T follicular helper cell (primary cell): Measurements from ENCODE around the gene COLEC11.
"Not testable (repeated sequence)": the region's sequence is repeated elsewhere in the genome, so short reads cannot be mapped to it uniquely, and the experiment has no call there.

Source experiments
- DNase-seq: peaks from one replicate; pipeline ENCODE4 v3.0.0-alpha.2; 2020; ENCODE audit warnings: low read depth

The COLEC11 gene

DNA sequence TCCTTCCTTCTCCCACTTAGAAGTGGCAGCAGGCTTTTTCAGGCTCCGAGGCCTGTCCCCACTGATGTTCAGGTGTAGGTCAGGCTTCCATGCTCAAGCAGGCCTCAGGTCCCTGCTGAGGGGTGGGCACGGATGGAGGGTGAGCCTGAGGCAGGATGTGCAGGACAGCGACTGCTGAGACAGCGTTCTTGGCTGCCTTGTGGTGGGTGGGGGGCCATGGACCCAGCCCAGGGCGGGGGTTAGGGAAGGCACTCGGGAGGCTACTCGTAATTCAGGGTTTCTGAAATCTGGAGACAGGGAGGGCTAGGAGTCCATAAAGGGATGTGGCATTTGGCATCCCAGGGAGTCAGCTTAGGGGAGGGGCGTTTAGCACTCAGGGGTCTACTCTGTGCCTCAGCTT is 30.3 kb downstream of the COLEC11 start:
- no peak for DNase-seq

DNA sequence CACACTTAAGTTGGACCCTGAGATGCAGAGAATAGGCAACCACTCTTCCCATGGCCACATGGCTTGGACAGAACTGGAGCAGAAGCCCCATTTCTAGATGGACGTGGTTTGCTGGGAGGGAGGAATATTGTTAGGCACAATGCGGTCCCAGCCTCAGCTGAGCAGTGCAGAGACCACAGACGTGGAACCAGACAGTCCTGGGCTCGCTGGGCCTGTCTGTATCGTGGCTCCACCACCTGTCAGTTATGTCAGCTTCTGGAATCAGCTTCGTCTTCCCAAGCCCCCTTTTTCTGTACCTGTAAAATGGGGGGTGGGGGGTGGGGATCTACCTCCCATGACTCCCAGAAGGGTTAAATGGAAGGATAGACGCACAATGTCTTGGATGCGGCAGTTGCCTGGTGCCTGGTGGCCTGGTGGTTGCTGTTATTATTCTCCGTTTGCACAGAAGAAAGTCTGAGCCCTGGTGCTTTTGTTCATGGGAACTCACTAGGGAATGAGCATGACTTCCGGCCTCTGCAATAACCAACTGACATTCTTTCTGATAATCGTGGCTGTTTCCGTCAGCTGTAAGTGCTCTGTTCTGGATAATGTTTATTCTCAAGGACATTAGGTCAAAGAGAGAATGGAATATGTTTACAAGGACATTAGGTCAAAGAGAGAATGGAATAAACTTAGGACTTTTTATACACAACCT is 31.4 kb downstream of the COLEC11 start:
- DNase-seq, result no peak

DNA sequence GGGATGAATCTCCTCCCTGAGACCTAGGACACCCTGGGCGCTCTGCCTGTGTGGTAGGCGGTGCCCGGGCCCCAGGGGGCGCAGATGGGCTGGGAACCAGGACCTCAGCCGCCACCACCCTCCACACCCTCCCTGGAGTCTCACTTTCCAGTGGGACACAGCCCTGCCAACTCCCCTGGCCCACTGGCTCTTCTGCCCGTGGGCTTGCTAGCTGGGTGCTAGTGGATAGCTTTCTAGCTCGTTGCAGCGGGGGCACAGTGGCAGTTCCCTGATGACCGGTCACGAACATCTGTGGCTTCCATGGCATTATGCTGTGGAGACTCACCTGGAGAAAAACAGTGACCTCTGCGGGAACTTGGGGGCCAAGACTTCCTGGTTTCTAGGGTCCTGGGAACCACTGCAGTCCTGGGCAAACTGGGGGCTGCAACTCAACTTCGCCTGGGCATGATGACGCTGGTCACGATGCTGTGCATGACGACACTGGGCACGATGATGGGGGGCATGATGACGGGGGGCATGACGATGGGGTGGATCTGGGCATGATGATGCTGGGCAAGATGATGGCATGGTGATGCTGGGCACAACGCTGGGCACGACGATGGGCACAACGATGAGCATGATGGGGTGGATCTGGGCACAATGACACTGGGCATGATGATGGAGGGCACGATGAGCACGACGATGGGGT is 32.0 kb downstream of the COLEC11 start:
- DNase-seq, result no peak

DNA sequence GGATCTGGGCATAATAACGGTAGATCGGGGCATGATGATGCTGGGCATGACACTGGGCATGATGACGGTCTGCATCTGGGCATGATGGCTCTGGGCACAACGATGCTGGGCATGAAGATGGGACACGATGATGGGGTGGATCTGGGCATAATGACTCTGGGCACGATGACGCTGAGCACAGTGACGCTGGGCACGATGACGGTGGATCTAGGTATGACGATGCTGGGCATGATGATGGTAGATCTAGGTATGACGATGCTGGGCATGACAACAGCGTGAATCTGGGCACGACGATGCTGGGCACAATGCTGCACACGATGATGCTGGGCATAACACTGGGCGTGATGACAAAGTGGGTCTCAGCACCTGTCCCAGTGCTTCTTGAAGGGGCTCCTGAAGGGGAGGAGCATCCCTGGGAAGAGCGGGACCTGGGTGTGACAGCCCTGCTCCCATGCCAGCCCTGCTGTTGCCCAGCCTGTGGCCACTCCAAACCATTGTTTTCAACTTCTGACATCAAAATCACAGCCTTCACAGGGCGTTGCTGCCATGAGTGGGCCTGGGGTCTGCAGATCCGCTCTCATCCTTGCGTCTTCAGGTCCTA is 32.7 kb downstream of the COLEC11 start:
- DNase-seq, result no peak

DNA sequence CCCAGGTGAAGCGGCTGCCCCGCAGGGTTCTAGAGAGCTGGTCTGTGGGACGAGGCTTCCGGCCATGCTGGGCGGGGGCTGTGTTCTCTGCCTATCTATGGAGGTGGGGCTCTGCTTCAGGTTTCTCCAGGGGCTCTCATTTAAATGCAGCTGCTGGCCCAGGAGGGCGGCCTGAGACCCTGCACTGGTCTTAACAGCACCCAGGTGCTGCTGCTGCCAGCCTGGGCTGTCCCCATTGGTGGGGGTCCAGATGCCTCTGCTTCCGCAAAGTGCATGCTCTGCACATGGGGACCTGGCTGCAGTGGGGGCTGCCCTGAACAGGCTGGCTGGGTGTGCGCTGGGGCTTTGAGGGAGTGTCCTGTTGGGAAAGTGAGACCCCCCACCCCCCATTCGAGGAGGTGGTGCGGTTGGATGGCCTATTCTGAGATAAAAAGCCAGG is 33.3 kb downstream of the COLEC11 start:
- no peak for DNase-seq

DNA sequence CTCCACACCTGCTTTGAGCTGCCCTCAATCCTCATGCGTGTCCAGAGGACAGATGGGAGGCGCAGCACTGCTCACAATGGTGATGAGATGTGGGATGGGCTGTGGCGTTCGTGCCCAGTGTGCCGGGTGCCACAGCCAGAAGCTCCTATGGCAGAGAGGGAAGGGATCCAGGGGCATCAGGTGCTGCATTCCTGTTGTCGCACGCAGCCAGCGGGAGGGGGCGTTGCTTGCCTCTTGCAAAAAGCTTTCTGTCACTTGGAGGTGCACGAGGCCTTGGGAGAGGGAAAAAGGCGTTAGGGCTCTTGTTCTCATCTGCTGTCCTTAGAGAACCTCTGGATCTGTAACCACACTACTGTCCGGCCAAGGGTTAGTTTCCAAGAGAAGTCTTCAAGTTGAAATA is 33.9 kb downstream of the COLEC11 start:
- no peak for DNase-seq

DNA sequence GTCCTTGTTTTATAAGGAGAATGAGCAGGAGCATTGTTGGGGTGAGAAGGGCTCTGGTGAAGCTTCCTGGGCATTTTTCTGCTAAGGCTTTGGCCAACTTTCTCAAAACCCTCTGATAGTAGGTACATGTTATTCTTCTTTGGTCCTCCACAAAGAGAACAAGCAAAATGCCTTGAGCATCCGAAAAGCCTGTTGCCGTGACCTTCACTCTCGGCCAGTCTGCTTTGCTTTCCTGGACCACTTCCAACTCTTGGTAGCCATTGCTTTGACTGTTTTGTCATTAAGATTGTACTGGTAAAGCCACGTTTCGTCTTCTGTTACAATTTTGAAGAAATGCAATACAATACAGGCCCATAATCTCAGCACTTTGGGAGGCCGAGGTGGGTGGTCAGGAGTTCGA is 35.7 kb downstream of the COLEC11 start:
- no peak for DNase-seq

DNA sequence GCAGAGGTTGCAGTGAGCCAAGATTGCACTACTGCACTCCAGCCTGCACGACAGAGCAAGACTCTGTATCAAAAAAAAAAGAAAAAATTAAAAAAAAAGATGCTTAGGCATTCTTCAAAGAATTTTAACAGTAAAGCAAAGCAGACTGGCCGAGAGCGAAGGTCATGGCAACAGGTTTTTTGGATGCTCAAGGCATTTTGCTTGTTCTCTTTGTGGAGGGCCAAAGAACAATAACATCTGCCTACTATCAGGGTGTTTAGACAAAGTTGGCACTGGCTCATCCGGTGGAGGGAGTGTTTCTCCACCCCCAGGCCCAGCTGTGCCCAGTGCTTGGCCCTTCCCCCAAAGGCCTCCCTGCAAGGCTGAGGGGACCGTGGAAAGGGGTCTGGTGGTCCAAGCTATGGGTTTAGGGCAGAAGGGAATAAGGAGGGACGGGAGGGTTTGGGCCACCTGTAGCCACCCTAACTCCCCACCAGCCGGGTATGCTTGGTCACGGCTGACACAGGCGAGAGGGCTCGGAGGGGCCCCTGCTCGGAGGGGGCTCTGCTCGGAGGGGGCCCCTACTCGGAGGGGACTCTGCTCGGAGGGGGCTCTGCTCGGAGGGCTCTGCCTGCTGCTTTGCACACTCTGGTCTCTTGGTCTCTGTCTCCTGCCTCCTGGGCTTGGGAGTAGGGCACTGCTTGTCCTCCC is 36.4 kb downstream of the COLEC11 start:
- no peak for DNase-seq

DNA sequence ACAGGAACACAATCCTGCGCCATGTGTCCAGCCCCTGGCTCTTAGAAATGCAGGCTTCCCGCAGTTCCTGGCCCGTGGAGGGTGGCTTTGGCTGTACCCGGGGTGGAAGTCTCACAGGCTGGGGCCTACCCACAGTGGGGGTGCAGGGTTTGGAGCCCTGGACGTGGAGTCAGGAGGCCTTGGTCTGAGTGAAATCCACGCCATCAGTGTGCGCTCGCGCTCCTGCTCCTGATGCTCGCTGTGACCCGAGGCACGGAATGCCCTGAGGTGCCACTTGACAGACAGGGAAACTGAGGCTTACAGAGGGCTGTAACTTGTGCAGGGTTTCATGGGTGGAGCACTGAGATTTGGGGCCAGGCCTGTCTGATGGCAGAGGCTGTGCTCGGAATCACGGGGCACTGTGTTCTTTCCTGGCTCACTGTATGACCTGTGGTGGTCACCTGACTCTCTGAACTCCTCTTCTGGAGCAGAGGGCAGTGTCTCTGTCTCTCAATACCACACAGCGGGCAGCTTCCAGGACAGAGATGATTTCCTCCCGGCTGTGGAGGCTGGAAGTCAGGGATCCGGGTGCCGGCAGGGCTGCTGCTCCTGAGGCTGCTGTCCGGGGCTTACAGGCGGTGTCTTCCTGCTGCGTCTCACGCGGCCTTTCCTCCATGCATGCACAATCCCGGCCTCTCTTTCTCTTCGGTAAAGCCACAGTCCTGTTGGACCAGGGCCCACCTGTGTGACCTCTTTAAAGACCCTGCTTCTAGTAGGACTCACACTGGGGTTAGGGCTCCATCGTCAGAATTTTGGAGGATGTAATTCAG is 37.1 kb downstream of the COLEC11 start:
- DNase-seq, result no peak

DNA sequence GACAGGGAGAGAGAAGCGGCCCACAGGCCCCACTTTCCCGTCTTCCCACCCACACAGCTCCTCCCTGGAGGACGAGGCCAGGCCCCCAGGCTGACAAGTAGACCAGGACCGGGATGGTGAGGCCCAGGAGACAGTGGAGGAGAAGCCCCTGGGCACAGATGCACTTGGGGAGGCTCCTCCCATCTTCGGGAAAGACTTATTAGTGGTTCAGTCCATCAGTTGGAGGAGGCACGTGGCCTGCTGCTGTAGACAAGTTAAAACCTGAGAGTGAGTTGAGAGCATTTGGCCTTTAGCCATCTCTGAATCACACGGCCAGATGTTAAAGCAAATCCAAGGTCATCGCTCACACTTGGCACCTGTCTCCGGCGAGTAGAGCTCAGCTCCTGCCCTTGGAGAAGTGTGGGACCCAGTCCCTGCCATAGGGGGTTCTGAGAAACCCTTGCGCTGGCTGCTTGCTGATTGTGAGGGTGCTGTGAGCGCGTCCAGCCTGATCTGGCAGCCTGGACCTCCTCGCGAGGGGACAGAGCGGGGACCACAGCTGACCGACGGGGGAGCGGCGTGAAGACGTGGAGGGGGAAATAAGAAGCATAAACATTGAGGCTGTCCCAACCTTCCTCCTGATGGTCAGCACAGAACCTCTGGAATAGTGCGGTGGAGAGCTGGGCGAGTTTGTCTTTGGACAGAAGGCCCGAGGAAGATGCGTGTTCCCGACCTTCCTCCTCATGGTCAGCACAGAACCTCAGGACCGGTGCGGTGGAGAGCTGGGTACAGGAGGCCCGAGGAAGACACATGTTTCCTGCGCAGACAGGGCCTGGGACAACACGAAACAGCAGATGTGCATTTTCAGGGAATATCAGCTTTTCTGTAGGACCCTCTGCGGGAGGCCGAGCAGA is 38.4 kb downstream of the COLEC11 start:
- DNase-seq, result no peak

DNA sequence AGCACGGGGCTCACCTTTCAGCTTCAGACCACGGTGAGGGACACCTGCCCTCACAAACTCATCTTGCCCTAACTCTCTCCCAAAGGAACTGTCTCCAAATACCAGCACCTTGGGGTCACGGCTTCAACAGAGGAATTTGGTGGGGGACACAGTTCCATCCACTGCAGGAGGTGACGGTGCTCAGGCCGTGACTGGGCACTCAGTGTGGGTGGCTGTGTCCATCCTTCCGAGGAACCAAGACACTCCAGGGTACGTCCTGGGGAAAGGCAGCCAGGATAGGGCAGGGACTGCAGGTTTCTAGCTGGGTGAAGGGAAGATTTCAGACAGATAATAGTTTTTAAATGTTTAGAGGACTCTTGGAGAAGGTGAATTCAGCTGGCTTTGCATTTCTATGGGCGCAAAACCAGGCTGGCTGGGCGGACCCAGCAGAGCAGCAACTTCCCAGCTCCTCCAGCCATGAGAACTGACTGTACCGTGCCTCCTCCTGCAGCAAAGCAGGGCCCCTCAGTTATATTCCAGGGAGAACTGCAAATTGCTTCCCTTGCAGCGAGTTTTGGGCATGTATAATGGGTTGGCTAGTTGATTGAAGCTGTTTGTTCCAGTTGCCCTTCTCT is 39.2 kb downstream of the COLEC11 start:
- no peak for DNase-seq

DNA sequence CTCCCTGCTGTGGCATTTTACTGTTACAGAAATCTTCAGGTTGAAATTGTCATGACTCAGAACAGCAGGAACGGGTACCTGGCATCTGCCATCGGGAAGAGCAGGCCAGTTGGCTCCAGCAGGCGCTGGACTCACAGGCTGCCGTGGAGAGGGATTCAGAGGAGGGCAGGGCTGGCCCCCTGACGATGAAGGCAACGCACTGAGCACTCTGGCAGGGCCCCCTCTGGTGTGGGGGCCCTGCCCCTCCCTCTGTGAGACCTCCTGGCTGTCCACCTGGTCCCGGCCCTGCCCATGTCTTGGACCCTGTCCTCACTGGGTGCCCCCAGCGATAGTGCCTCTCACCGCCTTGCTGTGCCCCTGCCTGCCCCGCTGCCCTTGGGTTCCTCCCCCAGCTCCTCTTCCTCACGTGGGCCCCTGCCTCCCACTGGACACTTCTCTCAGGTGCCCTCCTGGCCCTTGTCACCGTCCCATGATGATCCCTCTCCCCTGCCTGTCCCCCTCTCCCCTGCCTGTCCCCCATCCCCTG is 39.7 kb downstream of the COLEC11 start:
- DNase-seq, result no peak

DNA sequence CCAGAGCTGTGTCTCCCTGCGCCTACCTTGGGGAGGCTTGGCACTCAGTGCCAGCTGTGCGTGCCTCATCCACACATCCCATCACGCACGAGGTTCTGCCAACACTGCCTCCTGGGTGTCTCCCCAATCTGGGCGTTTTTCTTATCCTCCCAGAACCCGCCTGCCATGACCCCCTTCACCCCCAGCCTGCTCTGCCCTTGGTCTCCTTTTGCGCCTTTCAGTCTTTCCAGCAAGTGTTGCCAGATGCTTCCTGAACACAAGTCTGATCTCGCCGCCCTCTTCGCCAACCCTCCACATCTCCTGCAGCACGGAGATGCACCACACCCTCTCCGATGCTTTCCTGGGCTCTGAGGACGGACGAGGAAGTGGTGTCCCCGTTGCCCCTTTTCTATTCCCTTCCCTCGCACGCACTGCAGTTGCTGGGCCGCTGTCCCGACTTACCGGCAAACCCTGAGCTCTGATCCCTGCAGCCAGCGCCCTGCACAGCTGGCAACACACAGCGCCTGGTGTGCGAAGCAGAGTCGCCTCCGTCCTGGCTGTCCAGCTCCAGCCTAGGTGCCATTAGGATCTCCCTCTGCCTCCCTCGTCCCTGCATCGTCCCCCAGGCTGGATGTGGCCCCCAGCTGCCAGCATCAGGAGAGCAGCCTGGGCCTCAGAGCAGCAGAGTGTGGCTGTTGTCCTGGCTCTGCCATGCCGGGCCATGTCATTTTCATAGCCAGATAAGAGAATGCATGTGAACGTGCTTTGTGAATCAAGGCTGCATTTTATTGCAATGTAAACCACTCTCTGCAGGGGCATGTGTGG is 40.5 kb downstream of the COLEC11 start:
- DNase-seq, result no peak

DNA sequence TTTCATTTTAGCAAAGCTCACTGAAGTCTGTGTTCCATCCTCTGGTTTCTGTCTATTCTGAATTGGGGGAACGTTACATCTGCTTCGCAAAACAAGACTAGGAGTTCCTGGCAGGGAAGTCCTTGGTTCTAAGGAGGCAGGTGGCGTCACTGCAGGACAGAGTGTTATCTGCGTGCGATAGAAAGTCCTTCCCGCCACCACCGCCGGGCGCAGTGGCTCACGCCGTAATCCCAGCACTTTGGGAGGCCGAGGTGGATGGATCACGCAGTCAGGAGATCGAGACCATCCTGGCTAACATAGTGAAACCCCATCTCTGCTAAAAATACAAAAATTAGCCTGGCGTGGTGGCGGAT is 41.0 kb downstream of the COLEC11 start:
- DNase-seq, result not testable (repeated sequence)

DNA sequence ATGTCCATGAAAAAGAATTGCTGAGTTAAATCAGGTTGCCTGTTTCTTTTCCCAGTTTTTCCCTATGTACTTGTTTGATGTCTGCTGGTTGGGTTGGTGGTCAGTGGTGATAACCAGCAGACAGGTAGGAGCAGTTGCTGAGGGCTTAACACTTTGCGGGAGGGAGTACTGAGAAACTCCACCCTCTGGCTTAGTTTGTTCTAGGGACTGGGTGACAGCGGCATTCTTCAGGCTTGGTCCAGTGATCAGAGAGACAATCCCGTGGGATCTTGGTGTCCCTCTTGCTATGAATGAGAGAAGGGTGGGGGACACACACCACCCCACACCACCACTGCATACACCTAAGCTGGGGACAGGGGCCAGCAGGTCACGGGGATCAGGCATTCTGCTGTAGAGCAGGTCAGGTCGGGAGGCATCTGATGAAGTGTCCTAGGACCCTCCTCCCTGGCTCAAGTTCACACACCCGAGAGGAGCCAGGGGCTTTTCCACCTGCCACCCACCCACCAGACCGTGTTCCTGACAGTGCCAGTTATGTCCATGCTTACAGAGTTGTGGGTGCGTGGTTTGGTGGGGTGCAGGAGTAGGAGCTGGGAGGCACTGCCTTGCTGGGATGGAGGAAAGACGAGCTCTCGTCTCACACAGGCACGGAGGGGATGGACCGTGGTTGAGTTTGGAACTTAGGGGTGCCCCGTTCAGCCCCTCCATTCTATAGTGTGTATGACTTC is 41.8 kb downstream of the COLEC11 start:
- DNase-seq, result no peak

DNA sequence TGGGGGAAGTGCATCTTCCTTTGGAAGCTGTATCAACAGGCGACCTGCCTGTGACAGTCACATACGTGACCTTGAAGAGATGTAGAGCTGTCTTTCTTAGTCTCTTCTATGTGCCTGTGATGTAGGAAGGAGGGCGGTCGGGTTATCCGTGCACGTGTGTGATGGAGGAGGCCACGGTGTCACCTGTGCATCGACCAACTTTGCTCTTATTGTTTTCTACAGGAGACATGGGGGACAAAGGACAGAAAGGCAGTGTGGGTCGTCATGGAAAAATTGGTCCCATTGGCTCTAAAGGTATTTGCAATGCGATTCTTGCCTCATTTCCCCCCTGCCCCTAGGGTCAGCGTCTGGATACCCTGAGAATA is 42.4 kb downstream of the COLEC11 start:
- DNase-seq, result no peak

DNA sequence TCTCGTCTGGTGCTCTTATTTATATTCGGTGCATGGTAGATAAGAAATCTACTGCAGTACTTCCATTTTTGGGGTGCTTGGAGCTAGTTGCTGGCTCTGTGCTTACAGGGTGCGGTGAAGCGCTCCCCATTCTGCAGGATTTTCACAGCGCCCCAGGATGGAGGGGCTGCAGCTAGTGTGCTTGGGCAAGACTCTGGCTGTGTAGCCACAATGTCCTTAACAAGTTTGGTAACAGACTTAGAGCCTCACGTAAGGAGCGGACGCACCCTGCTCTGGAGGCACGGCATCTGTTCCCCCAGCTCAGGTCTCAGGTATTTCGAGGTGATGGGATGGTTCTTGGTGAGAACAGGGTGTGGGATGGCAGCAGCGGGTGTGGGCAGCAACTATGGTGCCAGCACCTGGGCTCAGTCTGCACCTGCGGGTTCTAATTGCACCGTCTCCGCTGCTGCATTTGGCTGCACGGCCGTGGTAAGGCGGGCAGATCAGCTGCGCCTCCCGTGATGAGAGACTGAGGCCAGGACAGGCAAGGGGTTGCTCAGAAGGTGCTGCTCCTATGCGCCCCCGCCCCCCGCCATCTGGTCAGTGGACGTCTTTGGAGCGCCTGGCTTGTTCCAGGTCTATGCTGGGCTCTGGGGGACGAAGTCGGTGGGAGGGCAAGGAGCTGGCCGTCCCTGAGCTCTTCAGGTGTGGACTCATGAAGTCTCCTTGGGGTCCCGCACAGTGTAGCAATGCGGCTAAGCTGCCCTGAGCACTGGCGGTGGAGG is 43.0 kb downstream of the COLEC11 start:
- DNase-seq, result no peak

DNA sequence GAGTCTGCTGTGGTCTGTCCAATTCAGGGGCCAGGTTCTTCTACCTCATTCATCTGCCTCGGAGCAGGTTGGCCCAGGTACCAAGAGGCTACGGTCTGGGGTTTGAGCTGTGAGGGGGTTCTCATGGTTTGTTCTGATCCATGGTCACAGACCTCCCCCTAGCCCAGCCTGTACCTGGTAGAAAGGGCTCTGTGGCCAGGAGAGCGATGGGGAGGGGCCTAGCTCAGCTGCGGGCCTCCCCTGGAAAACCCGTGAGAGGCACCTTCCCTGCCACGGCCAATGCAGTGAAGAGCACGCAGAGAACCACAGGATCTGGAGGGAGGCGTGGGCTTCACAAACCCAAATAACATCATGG is 43.5 kb downstream of the COLEC11 start:
- DNase-seq, result no peak
